Stimulated activated naive CD8-positive, alpha-beta T cell treated with anti-CD3 and anti-CD28 coated beads, Interleukin-15, Interleukin-2, amounts not matched to agents 100 U/mL and 50 U/mL, for 24 hours (primary cell): Measurements from ENCODE around the gene ZNF784.
"Not testable (repeated sequence)": the region's sequence is repeated elsewhere in the genome, so short reads cannot be mapped to it uniquely, and the experiment has no call there.

Experiments used
- ATAC-seq: fragments of 150-1000 bp; cut with Tn5 transposase; one replicate; pipeline ENCODE4 v1.10.0; 2021
- DNase-seq: peaks from one replicate; pipeline ENCODE4 v3.0.0; 2021

ZNF784 gene

DNA sequence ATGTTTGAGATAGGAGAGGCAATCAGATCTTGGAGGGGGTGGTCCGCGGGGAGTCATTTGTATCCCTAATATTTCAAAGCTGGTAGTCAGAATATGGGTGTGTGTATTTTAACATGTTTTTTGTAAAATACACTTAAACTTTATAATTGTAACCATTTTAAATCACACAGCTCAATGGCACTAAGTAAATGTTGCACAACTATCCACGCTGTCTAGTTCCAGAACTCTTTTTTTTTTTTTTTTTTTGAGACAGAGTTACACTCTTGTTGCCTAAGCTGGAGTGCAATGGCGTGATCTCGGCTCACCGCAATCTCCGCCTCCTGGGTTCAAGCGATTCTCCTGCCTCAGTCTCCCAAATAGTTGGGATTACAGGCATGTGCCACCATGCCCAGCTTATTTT lies 40.5 kb downstream of the ZNF784 start:
- not testable (repeated sequence) for DNase-seq, ATAC-seq

DNA sequence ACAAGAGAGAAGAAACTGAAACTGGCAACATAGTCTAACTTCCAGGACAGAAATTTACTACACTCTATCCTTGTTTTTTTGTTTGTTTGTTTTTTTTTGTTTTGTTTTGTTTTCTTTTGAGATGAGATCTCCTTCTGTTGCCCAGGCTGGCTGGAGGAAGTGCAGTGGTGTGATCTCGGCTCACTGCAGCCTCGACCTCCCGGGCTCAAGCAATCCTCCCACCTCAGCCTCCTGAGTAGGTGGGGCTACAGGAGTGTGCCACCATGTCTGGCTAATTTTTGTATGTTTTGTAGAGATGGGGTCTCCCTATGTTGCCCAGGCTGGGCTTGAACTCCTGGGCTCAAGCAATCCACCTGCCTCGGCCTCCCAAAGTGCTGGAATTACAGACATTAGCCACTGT lies 42.1 kb downstream of the ZNF784 start:
- ATAC-seq, DNase-seq: not testable (repeated sequence)

DNA sequence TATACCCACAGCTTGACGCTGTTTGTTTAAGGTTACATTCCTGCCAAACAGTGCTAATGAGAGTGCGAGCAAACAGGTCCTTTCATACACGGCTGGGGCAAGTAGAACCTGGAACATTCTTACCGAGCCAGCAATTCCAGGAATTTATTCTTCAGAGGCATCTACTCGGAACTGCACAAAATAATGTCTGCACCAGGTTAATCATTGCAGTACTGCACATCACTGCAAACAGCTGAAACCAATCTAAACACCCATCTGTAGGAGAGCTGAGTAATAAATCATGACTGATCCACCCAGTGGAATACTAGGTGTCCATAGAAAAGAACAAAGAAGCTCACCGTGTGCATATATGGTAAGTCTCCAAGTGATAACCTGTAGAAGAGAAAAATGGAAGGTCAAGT lies 42.5 kb downstream of the ZNF784 start:
- DNase-seq (no peak), ATAC-seq (no peak)

DNA sequence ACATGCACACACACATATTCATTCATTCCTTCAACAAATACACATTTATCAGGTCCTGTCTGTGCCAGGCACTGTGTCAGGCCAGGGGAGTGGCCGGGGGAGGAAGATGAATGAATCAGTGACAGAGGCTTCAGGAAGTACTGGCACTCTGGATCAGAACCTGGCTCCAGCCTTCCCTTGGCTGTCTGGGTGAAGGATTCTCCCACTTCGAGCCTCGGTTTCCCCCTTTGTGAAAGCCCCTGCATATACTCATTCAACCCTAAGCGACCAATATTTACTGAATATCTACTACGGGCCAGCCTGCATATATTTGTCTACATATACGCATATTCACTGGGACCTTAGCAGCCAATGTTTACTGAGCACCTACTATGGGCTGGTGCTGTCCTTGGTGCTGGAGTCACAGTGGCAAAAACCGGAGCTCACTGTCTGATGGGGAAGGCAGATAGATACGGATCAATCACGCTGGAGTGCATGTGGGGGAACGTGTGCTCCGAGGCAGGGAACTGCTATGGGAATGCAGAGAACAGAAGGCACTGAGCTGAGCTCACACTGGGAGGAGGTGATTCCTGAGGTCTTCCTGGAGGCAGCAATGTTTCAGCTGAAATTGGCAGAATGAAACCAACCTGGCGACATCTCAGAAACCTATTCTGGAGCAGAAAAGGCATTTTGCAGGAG lies 43.1 kb downstream of the ZNF784 start:
- ATAC-seq (peak; percentile 13), DNase-seq (no peak)

DNA sequence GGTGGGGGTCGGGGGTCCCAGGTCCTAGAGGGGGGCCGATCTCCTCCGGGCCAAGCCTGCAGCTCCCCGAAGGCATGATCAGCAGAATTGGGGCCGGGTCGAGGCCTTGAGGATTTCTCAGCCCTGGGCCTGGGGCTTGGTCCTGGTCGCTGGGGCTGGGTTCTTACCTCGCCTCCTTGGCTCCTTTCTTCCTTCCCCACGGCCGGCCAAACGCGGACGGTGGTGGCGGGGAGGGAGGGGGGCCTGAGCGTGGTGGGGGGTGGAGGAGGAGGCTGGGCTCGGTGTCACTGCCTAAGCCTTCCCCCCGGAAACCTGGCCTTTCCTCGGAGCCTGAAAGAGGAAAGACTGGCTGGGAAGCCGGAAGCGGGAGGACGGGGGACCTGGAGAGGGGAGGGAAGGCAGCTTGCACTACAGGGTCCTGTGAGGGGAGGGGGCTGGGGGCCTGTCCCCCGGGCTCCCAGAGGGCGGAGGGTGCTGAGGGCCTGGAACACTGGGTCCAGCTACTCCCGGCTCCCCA lies 43.7 kb downstream of the ZNF784 start, which contains the start of gene ZNF579:
ZNF579 (minus strand) TSS at position 221 of the 517 bp plus-strand sequence. CDS start 1,209 bp downstream, outside the sequence.
- ATAC-seq: peak; percentile 72
- peak; percentile 90 for DNase-seq

DNA sequence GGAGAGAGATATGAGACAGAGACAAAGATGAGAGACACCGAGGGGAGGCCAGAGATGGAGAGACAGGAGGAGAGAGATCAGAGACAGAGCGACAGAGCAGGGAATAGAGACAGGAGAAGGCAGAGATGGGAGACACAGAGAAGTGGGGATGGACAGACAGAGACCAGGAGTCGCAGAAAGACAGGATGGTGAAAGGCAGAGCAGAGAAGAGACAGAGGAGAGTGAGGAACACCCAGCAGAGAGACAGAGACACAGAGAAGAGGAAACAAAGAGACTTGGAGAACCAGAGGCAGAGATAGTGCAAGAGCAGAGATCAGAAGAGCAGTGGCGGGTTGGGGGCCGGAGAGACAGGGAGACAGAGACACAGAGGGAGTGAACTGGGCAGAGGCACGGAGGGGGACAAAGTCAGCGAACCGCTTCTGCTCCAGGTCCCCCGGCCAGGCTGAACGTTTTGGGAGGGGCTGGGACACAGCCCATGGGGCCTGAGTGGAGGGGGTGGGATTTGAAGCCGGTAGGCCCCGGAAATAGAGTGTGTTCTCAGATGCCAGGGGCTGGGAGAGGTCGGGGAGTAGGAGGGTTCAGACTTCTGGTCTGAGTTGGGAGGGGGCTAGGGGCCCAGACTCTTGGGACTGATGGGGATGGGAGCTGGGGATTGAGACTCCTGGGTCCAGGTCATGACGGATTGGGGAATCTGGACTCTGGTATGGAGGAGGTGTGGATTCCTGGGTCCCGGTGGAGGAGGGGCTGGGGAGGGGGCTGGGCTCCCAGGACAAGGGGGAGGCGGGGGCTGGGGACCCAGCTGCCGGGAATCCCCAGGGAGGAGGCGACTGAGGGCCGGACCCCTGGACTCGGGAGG lies 44.4 kb downstream of the ZNF784 start:
- no peak for ATAC-seq

DNA sequence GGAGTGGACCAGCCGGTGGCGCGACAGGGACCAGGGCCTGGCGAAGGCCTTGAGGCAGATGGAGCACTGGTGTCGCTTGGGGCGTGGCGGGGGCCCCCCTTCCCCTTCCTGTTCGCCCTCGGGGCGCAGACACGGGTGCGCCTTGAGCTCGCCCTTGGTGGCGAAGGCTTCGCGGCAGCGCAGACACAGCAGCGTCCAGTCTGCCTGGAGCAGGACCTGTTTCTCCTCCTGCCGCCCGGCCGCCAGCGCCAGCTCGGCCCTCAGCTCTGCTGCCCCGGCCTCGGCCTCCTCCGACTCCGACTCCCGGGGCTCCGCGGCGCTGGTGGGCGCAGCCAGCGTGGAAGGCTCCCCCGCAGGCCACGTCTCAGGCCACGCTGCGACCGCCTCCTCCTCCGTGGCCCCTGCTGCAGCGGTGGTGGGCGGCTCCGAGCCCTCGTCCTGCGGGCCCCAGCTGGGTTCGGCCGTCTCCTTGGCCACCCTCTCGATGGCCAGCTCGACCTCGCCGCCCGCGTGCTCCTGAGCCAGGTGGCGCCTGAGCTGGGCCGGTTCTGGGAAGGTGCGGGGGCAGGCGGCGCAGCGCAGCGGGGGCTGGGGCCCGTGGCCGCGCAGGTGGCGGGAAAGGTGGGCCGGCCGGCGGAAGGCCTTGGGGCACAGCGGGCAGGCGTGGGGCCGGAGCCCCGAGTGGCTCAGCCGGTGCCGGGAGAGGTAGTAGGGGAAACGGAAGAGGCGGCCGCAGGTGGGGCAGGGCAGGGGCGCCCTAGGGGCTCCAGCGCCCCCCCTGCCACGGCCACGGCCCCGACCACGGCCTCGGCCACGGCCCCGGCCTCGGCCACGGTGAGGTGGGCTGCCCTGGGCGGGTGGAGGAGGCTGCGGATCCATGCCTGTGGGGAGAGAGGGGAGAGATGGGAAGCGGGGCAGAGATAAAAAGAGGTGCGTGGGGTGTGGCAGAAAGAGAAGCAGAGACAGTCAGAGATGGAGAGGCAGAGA lies 45.3 kb downstream of the ZNF784 start:
- ATAC-seq (no peak), DNase-seq (no peak)

More for the DNA sequence above, 44.4 kb downstream of the ZNF784 start:
- no peak for DNase-seq

DNA sequence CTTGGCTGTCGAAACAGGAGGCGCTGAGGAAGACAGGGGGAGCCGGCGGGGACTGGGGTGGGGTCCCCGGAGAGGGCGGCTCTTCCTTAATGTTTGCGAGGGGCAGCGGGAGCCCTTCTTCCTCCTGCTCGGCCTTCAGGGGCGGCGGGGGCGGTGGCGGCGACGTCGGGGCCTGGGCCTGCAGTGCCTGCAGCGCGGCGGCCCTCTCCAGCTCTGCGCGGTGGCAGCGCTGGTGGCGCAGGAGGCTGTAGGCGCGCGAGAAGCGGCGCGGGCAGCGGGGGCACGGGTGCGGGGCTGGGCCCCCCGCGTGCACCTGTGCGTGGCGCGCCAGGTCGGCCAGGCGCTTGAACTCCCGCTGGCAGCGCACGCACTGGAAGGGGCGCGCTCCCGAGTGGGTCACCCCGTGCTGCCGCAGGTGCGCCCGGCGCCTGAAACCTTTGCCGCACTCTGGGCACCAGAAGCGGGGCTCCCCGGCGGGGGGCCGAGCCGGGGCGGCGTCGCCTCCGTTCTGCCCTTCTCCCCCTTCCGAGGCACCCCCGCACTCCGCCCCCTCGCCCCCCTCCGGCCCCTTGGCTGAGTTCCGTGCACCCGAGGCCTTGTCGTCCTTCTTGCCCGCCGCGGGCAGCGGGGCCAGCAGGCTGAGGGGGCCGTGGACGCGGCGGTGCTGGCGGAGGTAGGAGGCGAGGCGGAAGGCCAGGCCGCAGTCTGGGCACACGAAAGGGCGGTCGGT lies 46.2 kb downstream of the ZNF784 start:
- ATAC-seq (no peak), DNase-seq (no peak)

DNA sequence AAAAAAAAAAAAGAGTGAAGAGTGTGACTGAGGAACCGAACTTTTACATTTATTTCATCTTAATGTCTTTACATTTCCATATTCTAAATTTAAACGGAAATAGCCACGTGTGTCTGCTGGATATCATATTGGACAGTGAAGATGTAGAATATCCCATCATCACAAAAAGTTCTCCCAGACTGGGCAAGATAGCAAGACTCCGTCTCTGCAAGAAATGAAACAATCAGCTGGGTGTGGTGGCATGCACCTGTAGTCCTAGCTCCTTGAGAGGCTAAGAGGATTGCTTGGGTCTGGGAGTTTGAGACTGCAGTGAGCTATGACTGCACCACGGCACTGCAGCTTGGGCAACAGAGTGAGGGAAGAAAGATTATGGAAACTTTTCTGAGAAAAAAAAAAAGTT lies 47.6 kb downstream of the ZNF784 start:
- no peak for ATAC-seq
- no peak for DNase-seq

DNA sequence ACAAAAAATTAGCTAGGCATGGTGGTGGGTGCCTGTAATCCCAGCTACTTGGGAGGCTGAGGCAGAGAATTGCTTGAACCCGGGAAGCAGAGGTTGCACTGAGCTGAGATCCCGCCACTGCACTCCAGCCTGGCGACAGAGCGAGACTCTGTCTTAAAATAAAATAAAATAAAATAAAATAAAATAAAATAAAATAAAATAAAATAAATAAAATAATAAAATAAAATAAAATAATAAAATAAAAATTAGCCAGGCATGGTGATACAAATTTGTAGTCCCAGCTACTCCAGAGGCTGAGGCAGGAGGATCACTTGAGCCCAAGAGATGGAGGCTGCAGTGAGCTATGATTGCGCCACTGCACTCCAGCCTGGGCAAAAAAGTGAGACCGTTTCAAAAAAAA lies 50.4 kb downstream of the ZNF784 start:
- ATAC-seq, DNase-seq: not testable (repeated sequence)
